ENCODE results near the gene SYT1. TPM values are rescaled to one million over a fixed set of nuclear protein-coding genes. Genes with fewer than 3 reads are reported as not detected.

The SYT1 gene
- total and polyA plus RNA-seq, 10 donors = 0.56 to 7.3 (median 2.6) TPM

GRCh38 chr12:79439175-79439825 is 574.7 kb downstream of the SYT1 start:
- intact Hi-C loops (cut with DNase I; ENCODE audit: low total_unique reads) = no loop called here
- no peaks in the 10 kb centered on the region for H3K27me3 ChIP-seq (replicated peaks in 1 of 7)
- H3K36me3 ChIP-seq = no peaks in the 10 kb centered on the region
- no peak overlapping the region for H3K27ac ChIP-seq
- H3K9me3 ChIP-seq = no peaks in the 10 kb centered on the region
- TF ChIP-seq, protein P1, sequence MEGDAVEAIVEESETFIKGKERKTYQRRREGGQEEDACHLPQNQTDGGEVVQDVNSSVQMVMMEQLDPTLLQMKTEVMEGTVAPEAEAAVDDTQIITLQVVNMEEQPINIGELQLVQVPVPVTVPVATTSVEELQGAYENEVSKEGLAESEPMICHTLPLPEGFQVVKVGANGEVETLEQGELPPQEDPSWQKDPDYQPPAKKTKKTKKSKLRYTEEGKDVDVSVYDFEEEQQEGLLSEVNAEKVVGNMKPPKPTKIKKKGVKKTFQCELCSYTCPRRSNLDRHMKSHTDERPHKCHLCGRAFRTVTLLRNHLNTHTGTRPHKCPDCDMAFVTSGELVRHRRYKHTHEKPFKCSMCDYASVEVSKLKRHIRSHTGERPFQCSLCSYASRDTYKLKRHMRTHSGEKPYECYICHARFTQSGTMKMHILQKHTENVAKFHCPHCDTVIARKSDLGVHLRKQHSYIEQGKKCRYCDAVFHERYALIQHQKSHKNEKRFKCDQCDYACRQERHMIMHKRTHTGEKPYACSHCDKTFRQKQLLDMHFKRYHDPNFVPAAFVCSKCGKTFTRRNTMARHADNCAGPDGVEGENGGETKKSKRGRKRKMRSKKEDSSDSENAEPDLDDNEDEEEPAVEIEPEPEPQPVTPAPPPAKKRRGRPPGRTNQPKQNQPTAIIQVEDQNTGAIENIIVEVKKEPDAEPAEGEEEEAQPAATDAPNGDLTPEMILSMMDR (IDR thresholded peaks at IDR 0.05 in 8 of 11, conservative IDR thresholded peaks at IDR 0.05 in 3 of 11) = no peak
- TF ChIP-seq POLR2AphosphoS5 (IDR thresholded peaks at IDR 0.05) (no peak), POLR2A (IDR thresholded peaks at IDR 0.05) (no peak)
- H3K4me1 ChIP-seq = no peaks in the 10 kb centered on the region
- no peak for DNase-seq
- H3K4me3 ChIP-seq = no peak overlapping the region
- WGBS, 5 donors = 83 to 90% (median 87%) methylated on average over 3 of the region's 3 CpGs

DNA sequence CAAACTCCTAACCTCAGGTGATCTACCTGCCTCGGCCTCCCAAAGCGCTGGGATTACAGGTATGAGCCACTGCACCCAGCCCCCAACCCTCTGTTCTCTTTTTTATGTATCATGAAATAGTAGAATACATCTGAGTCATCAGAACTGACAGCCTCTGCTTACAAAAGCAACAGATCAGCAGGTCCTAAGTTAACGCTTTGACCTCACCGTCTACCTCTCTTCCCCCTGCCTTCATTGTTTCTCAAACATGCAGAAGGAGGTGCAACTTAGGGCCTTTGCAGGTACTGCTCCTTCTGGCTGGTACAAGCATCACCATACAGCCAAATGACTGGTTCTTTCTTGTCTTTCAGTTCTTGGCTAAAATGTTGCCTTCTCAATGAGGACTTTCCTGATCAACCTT is 577.0 kb downstream of the SYT1 start:
- H3K27me3 ChIP-seq (replicated peaks in 1 of 7) = no peaks in the 10 kb centered on the region
- TF ChIP-seq, protein P1 (IDR thresholded peaks at IDR 0.05 in 8 of 11, conservative IDR thresholded peaks at IDR 0.05 in 3 of 11) = no peak
- no peak for TF ChIP-seq POLR2AphosphoS5 (IDR thresholded peaks at IDR 0.05)
- TF ChIP-seq POLR2A (IDR thresholded peaks at IDR 0.05) = no peak
- no peaks in the 10 kb centered on the region for H3K4me1 ChIP-seq
- H3K36me3 ChIP-seq = no peaks in the 10 kb centered on the region
- 84 to 94% (median 87%) methylated on average over 4 of the region's 4 CpGs for WGBS, 5 donors
- no peak overlapping the region for H3K27ac ChIP-seq
- H3K9me3 ChIP-seq = no peaks in the 10 kb centered on the region
- H3K4me3 ChIP-seq = no peak overlapping the region
- intact Hi-C loops (cut with DNase I; ENCODE audit: low total_unique reads) = no loop called here
- DNase-seq = no peak

DNA sequence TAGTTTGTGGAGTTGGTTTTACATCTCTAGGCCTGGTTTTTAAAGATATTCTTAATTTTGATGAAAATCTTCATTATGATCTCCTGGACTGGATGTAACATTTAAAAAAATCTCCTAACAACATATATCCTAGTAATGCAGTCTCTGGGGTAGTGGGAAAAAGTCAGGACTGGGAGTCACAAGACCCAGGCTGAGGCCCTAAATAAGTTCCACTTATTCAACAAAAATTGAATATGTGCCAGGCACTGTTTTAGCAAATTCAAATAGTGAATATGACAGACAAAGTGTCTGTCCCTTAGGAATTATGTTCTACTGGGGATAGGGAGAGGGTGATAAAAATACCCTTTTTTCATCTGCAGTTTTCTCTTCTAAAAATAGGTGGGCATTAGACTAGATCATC is 577.8 kb downstream of the SYT1 start:
- intact Hi-C loops (cut with DNase I; ENCODE audit: low total_unique reads) = no loop called here
- Histone ChIP-seq H3K4me1 (no peaks in the 10 kb centered on the region), H3K4me3 (no peak overlapping the region), H3K27ac (no peak overlapping the region), H3K27me3 (replicated peaks in 1 of 7) (no peaks in the 10 kb centered on the region), H3K9me3 (no peaks in the 10 kb centered on the region), H3K36me3 (no peaks in the 10 kb centered on the region)
- DNase-seq = no peak
- TF ChIP-seq, protein P1 (IDR thresholded peaks at IDR 0.05 in 8 of 11, conservative IDR thresholded peaks at IDR 0.05 in 3 of 11) = no peak
- TF ChIP-seq POLR2A (IDR thresholded peaks at IDR 0.05) (no peak), POLR2AphosphoS5 (IDR thresholded peaks at IDR 0.05) (no peak)

- no peak for DNase-seq
Measured at GRCh38 chr12:79444089-79444488, 579.5 kb downstream of the SYT1 start.

More at GRCh38 chr12:79444089-79444488, 579.5 kb downstream of the SYT1 start:
- Histone ChIP-seq H3K36me3 (no peaks in the 10 kb centered on the region), H3K9me3 (no peaks in the 10 kb centered on the region), H3K27ac (no peak overlapping the region), H3K4me1 (no peaks in the 10 kb centered on the region), H3K4me3 (no peak overlapping the region), H3K27me3 (replicated peaks in 1 of 7) (no peaks in the 10 kb centered on the region)
- intact Hi-C loops (cut with DNase I; ENCODE audit: low total_unique reads) = no loop called here
- TF ChIP-seq POLR2AphosphoS5 (IDR thresholded peaks at IDR 0.05) = no peak
- TF ChIP-seq, protein P1 (IDR thresholded peaks at IDR 0.05 in 8 of 11, conservative IDR thresholded peaks at IDR 0.05 in 3 of 11) = no peak
- TF ChIP-seq POLR2A (IDR thresholded peaks at IDR 0.05) = no peak
